GM21515 (cell line): ENCODE measurements around the gene GPRASP2.
"Not testable (repeated sequence)": the region's sequence is repeated elsewhere in the genome, so short reads cannot be mapped to it uniquely, and the experiment has no call there.

ENCODE experiments used
- ATAC-seq: cut with Tn5 transposase; IDR thresholded peaks from one replicate; pipeline ENCODE4 v1.9.1; 2021; ENCODE audit not compliant: unreplicated experiment

GPRASP2 gene

GRCh38 chrX:102712216-102712966 lies at the start of gene GPRASP2:
TSS of gene GPRASP2 (plus strand) at chrX:102712448. CDS start at chrX:102714870, 2,422 bp downstream.
- ATAC-seq: no peak

GRCh38 chrX:102663820-102664219 lies 48.4 kb upstream of the GPRASP2 start:
- ATAC-seq: not testable (repeated sequence)

DNA sequence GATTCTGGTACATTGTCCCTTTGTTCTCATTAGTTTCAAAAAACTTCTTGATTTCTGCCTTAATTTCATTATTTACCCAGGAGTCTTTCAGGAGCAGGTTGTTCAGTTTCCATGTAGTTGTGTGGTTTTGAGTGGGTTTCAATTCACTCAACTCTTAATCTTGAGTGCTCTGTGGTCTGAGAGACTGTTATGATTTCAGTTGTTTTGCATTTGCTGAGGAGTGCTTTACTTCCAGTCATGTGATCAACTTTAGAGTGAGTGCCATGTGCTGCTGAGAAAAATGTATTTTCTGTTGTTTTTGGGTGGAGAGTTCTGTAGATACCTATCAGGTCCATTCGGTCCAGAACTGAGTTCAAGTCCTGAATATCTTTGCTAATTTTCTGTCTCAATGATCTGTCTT lies 45.2 kb upstream of the GPRASP2 start:
- ATAC-seq: not testable (repeated sequence)

DNA sequence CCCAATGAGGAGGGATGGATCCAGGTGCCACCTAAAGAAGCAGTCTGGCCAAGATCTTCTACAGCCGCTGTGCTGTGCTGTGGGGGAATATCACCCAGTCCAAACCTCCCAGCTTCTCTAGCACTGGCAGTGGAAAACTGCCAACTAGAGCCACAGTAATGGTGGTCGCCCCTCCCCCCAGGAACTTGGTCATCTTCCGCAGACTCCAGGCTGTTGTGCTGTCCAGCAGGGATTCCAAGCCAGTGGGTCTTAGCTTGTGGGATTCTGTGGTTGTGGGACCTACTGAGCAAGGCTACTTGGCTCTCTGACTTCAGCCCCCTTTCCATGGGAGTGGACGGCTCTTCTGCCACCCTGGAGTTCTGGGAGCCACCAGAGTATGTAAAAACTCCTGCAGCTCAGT lies 42.7 kb upstream of the GPRASP2 start:
- no peak for ATAC-seq

DNA sequence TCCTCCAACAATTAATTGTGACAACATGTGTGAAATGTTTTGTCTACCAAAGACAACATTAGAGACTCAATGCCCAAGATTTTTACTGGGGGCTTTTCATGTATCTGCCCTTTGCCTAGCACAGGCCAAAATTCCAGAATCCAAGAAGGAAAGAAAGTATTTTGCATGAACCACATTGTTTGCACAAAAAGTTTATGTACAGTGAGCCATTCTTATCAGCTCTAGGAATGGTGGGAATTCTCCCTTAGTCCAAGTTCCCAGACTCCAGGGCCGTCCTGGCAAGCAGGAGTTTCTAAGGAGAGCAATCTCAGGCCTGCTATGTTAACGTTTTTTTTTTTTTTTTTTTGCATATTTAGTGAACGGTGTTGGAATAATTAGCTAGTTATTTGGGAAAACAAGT lies 39.4 kb upstream of the GPRASP2 start:
- ATAC-seq: no peak

GRCh38 chrX:102677479-102677878 lies 34.8 kb upstream of the GPRASP2 start:
- ATAC-seq: not testable (repeated sequence)

GRCh38 chrX:102684772-102685520 lies 27.3 kb upstream of the GPRASP2 start:
- ATAC-seq: no peak

GRCh38 chrX:102694749-102695148 lies 17.5 kb upstream of the GPRASP2 start:
- ATAC-seq: no peak

GRCh38 chrX:102696306-102696705 lies 15.9 kb upstream of the GPRASP2 start:
- ATAC-seq: no peak

- no peak for ATAC-seq
Observed at GRCh38 chrX:102697494-102697893, 14.8 kb upstream of the GPRASP2 start.

DNA sequence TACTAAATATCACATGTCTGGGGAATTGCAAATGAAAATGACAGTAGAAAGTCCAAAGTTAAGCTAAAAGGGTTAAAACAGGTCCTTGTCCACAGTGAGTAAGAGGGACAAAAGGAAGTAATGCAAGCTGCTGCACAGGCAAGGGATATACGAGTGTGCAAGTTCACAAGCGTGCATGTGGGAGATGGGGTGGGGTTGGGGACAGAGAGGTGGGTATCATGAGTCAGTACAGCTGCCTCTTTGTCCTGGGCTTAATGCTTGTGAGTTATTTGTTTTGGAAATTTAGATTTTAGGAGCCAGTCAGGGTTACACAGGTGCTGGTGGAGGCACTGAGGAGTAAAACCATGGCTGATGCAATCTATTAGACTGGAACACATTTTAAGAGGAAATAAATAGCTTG lies 3.3 kb upstream of the GPRASP2 start:
- ATAC-seq: no peak

GRCh38 chrX:102711872-102712215 lies 404 bp upstream of the GPRASP2 start:
- no peak for ATAC-seq

GRCh38 chrX:102712981-102713625 lies 855 bp downstream of the GPRASP2 start:
- ATAC-seq: no peak

- no peak for ATAC-seq
Observed at GRCh38 chrX:102714994-102715393, 2.7 kb downstream of the GPRASP2 start.

GRCh38 chrX:102715967-102716366 lies 3.7 kb downstream of the GPRASP2 start:
- ATAC-seq: no peak

- ATAC-seq: no peak
Observed at GRCh38 chrX:102720237-102721168, 8.3 kb downstream of the GPRASP2 start, which contains the start of gene GPRASP3. TSS of gene GPRASP3 (plus strand) at chrX:102720743. CDS start at chrX:102748996, 28,253 bp downstream.

GRCh38 chrX:102721169-102721506 lies 8.9 kb downstream of the GPRASP2 start:
- not testable (repeated sequence) for ATAC-seq

GRCh38 chrX:102723456-102723855 lies 11.2 kb downstream of the GPRASP2 start:
- no peak for ATAC-seq

DNA sequence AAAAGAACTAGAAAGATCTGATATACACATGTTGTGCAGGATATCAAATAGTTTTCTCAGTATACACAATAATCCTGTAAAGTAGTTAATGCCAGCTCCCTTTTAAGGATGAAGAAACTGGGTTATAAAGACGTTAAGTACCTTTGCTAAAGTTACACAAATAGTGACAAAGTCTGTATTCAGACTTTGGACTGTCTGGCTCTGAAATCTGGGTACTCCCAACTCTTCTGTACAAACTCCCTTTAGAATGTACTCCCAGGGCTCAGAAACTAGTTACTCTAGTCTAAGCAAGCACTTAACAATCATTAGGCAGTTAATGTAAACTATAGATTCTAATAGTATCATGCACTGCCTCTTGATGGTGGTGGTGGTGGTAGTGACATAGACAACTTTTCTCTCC lies 15.5 kb downstream of the GPRASP2 start:
- ATAC-seq: no peak

- no peak for ATAC-seq
Observed at GRCh38 chrX:102728646-102729045, 16.4 kb downstream of the GPRASP2 start.

GRCh38 chrX:102739657-102740056 lies 27.4 kb downstream of the GPRASP2 start:
- no peak for ATAC-seq
